PC-9 (cell line): ENCODE results near the gene IQCK. TPM values are rescaled to one million over a fixed set of nuclear protein-coding genes. Genes with fewer than 3 reads are reported as not detected.

Source experiments
- BruUV-seq: library from RNA; stranded (reverse); fragments of 400-500 nt; replicated peaks from 2 replicates; lab custom pipeline; 2021; lab: Mats Ljungman, UMichigan
- CTCF ChIA-PET: fragments of 300-600 bp; sonication (Branson Sonifier 250); formaldehyde crosslinking; loops from one replicate; lab custom pipeline; 2022; ENCODE audit warnings: antibody characterized with exemption; lab: Charles Lee
- POLR2A ChIA-PET: fragments of 300-600 bp; sonication (Branson Sonifier 250); formaldehyde crosslinking; loops from one replicate; lab custom pipeline; 2022; ENCODE audit warnings: antibody characterized with exemption; ENCODE audit not compliant: unreplicated experiment; lab: Charles Lee
- DNase-seq, 2 experiments: peaks; one replicate each; pipeline versions ENCODE4 v3.0.0 to v3.0.0-alpha.2; 2015 to 2022; ENCODE audit warnings: mixed read lengths in 1 of 2
- H2AFZ ChIP-seq: fragments of 200-600 bp; sonication (generic); 2 replicates; pipeline ENCODE4 v1.8.1; 2017; ENCODE audit warnings: antibody characterized with exemption
- H3F3A ChIP-seq: fragments of 200-600 bp; sonication (generic); 2 replicates; pipeline ENCODE4 v1.8.1; 2017; ENCODE audit warnings: antibody characterized with exemption, mild to moderate bottlenecking, low read depth; ENCODE audit not compliant: insufficient read depth
- H3K27ac ChIP-seq: fragments of 200-600 bp; sonication (generic); 2 replicates; pipeline ENCODE4 v1.6.1; 2016; ENCODE audit warnings: mixed run types
- H3K27me3 ChIP-seq: fragments of 200-600 bp; sonication (generic); 2 replicates; pipeline ENCODE4 v1.6.1; 2016; ENCODE audit warnings: low read depth, mixed run types; ENCODE audit not compliant: insufficient read depth
- H3K36me3 ChIP-seq: fragments of 200-600 bp; sonication (generic); 2 replicates; pipeline ENCODE4 v1.6.1; 2016; ENCODE audit warnings: low read depth, mixed run types
- H3K4me1 ChIP-seq: fragments of 200-600 bp; sonication (generic); replicated peaks from 2 replicates; pipeline ENCODE4 v1.6.1; 2016; ENCODE audit warnings: mixed run types; ENCODE audit not compliant: insufficient read depth
- H3K4me2 ChIP-seq: fragments of 200-600 bp; sonication (generic); 2 replicates; pipeline ENCODE4 v1.6.1; 2017; ENCODE audit warnings: mixed run types
- H3K4me3 ChIP-seq: fragments of 200-600 bp; sonication (generic); 2 replicates; pipeline ENCODE4 v1.6.1; 2016; ENCODE audit warnings: mixed run types
- H3K79me2 ChIP-seq: fragments of 200-600 bp; sonication (generic); 2 replicates; pipeline ENCODE4 v1.6.1; 2017; ENCODE audit warnings: low read depth, mixed run types
- H3K9me2 ChIP-seq: fragments of 200-600 bp; sonication (generic); 2 replicates; pipeline ENCODE4 v1.8.1; 2017; ENCODE audit warnings: mild to moderate bottlenecking; ENCODE audit not compliant: insufficient read depth
- H3K9me3 ChIP-seq: fragments of 200-600 bp; sonication (generic); 2 replicates; pipeline ENCODE4 v1.8.1; 2016; ENCODE audit warnings: low read depth; ENCODE audit not compliant: insufficient read depth
- H4K20me1 ChIP-seq: fragments of 200-600 bp; sonication (generic); 2 replicates; pipeline ENCODE4 v1.8.1; 2017; ENCODE audit not compliant: insufficient read depth
- CTCF ChIP-seq: fragments of 200-600 bp; sonication (generic); conservative IDR thresholded peaks from 2 replicates; pipeline ENCODE4 v1.6.1; 2017; ENCODE audit warnings: mixed run types, antibody characterized with exemption, mild to moderate bottlenecking, moderate library complexity
- EZH2 ChIP-seq: fragments of 200-600 bp; sonication (generic); IDR thresholded peaks from 2 replicates; pipeline ENCODE4 v1.8.0; 2017; ENCODE audit warnings: antibody characterized with exemption, low read depth
- intact Hi-C: fragments of 100-400 bp; cut with micrococcal nuclease; formaldehyde crosslinking; loops from one replicate; pipeline ENCODE4 v1.10.0; 2022; ENCODE audit not compliant: unreplicated experiment
- total RNA-seq: library from RNA; stranded (reverse); gene quantifications from 2 replicates; pipeline ENCODE4 v1.2.3, GENCODE V29; 2021

Gene IQCK
- total RNA-seq, 1 experiment from 2014 or later: 21.6 TPM

GRCh38 chr16:19755268-19755667 lies 37.2 kb downstream of the IQCK start:
- ChIA-PET POLR2A (no interaction called here), CTCF (interaction anchor here (0.6 kb wide), 1 partner anchor 1403 kb away, joined by 9 read pairs; no protein-coding TSS in a partner anchor)
- TF ChIP-seq CTCF (no peak), EZH2 (no peak)
- H3K9me3 ChIP-seq: no peaks in the 10 kb centered on the region
- no peak overlapping the region for H3K4me3 ChIP-seq
- intact Hi-C loops: no loop called here
- no peaks in the 10 kb centered on the region for H4K20me1 ChIP-seq
- no peaks in the 10 kb centered on the region for H3K27me3 ChIP-seq
- H3K4me1 ChIP-seq: peaks cover 50% of the 10 kb centered on the region
- H3K27ac ChIP-seq: peak overlapping the region; percentile 93
- H3F3A ChIP-seq: peaks cover 38% of the 10 kb centered on the region
- no peaks in the 10 kb centered on the region for H3K36me3 ChIP-seq
- H3K9me2 ChIP-seq: no peaks in the 10 kb centered on the region
- peak overlapping the region; percentile 43 for H3K4me2 ChIP-seq
- H2AFZ ChIP-seq: no peak overlapping the region
- TSS peak; percentile 48 for BruUV-seq
- H3K79me2 ChIP-seq: no peaks in the 10 kb centered on the region
- no peak for DNase-seq

- peaks cover 38% of the 10 kb centered on the region for H3F3A ChIP-seq
- TF ChIP-seq CTCF (no peak), EZH2 (no peak)
- H3K4me2 ChIP-seq: no peak overlapping the region
- peaks cover 44% of the 10 kb centered on the region for H3K4me1 ChIP-seq
- H3K4me3 ChIP-seq: no peak overlapping the region
- ChIA-PET POLR2A (no interaction called here), CTCF (no interaction called here)
- H3K27me3 ChIP-seq: no peaks in the 10 kb centered on the region
- H3K79me2 ChIP-seq: no peaks in the 10 kb centered on the region
- H3K9me3 ChIP-seq: no peaks in the 10 kb centered on the region
- intact Hi-C loops: no loop called here
- H3K36me3 ChIP-seq: no peaks in the 10 kb centered on the region
- no TSS peak for BruUV-seq
- no peak overlapping the region for H3K27ac ChIP-seq
- no peaks in the 10 kb centered on the region for H4K20me1 ChIP-seq
- no peak overlapping the region for H2AFZ ChIP-seq
- no peaks in the 10 kb centered on the region for H3K9me2 ChIP-seq
- no peak for DNase-seq
Observed at GRCh38 chr16:19757026-19757425, 39.0 kb downstream of the IQCK start.

GRCh38 chr16:19757762-19758595 lies 39.9 kb downstream of the IQCK start:
- H3K9me3 ChIP-seq: no peaks in the 10 kb centered on the region
- H3K36me3 ChIP-seq: no peaks in the 10 kb centered on the region
- H3K27me3 ChIP-seq: no peaks in the 10 kb centered on the region
- H3F3A ChIP-seq: peaks cover 31% of the 10 kb centered on the region
- no peak for DNase-seq
- H3K4me3 ChIP-seq: no peak overlapping the region
- ChIA-PET POLR2A (no interaction called here), CTCF (no interaction called here)
- no peak overlapping the region for H3K27ac ChIP-seq
- H3K4me2 ChIP-seq: no peak overlapping the region
- H4K20me1 ChIP-seq: no peaks in the 10 kb centered on the region
- H3K79me2 ChIP-seq: no peaks in the 10 kb centered on the region
- H3K4me1 ChIP-seq: peaks cover 34% of the 10 kb centered on the region
- H3K9me2 ChIP-seq: no peaks in the 10 kb centered on the region
- no peak overlapping the region for H2AFZ ChIP-seq
- intact Hi-C loops: no loop called here
- TF ChIP-seq EZH2 (no peak), CTCF (no peak)
- no TSS peak for BruUV-seq
